ENCODE results near the gene CBARP.
A peak's percentile ranks its signal among the peaks of the same experiment; 100 is the strongest.

Gene CBARP

GRCh38 chr19:1275260-1275975, 37.6 kb upstream of the CBARP start, which contains the start of gene FAM174C:
FAM174C (plus strand) TSS chr19:1275530; CDS start chr19:1275550, 20 bp downstream.
- peak; percentile 98 for DNase-seq

GRCh38 chr19:1274852-1275259, 37.1 kb upstream of the CBARP start:
- DNase-seq: no peak

GRCh38 chr19:1274081-1274851, 36.5 kb upstream of the CBARP start:
- DNase-seq: no peak

- no peak for DNase-seq
These were observed 35.6 kb upstream of the CBARP start for GRCh38 chr19:1273263-1274041.

GRCh38 chr19:1272423-1273262, 34.8 kb upstream of the CBARP start:
- DNase-seq: no peak

- DNase-seq: no peak
These were observed 34.0 kb upstream of the CBARP start for GRCh38 chr19:1271528-1272422.

GRCh38 chr19:1270854-1271527, 33.2 kb upstream of the CBARP start:
- no peak for DNase-seq

GRCh38 chr19:1270213-1270853, 32.5 kb upstream of the CBARP start:
- DNase-seq: peak; percentile 47

GRCh38 chr19:1269478-1270212, 31.8 kb upstream of the CBARP start:
- DNase-seq: peak; percentile 90

- DNase-seq: peak; percentile 100
These were observed 31.3 kb upstream of the CBARP start, which contains the start of gene CIRBP for GRCh38 chr19:1269065-1269477. CIRBP (plus strand) TSS chr19:1269332; CDS start chr19:1270934, 1,602 bp downstream.

- no peak for DNase-seq
These were observed 30.6 kb upstream of the CBARP start for GRCh38 chr19:1268226-1269064.

- DNase-seq: no peak
These were observed 29.8 kb upstream of the CBARP start for GRCh38 chr19:1267477-1268225.

- peak; percentile 73 for DNase-seq
These were observed 29.2 kb upstream of the CBARP start for GRCh38 chr19:1266916-1267476.

GRCh38 chr19:1266129-1266915, 28.5 kb upstream of the CBARP start:
- peak; percentile 87 for DNase-seq

GRCh38 chr19:1265615-1266128, 27.9 kb upstream of the CBARP start:
- peak; percentile 58 for DNase-seq

Data from activated CD4-positive, alpha-beta T cell treated with anti-CD3 and anti-CD28 coated beads for 48 hours (primary cell).